ENCODE measurements around the gene OR8I2. TPM values are rescaled to one million over a fixed set of nuclear protein-coding genes. Genes with fewer than 3 reads are reported as not detected.
"Not testable (repeated sequence)": the region's sequence is repeated elsewhere in the genome, so short reads cannot be mapped to it uniquely, and the experiment has no call there.

OR8I2 gene
- not detected in 2 replicates for total RNA-seq (2014; rRNA removed; shearing (Covaris generic); ENCODE audit: low replicate concordance)

DNA sequence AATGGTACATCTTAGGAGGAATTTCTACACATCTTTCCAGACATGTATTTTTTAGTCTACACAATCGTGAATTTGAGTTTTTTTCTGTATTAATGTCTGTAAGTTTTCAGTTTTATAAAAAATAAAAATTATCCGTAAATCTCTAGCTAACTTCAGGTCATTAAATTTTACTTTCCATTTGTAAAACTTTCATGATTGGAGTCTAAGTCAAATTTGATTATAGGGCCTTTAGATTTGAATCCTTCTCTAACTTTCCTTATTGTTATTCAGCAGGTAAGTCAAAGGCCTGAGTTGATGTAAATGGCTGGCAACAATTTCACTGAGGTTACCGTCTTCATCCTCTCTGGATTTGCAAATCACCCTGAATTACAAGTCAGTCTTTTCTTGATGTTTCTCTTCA lies at the start of gene OR8I2:
Gene OR8I2 (plus strand): TSS at position 301 of the 400 bp plus-strand sequence. CDS start 0 bp downstream, at position 301.
- no peaks in the 10 kb centered on the region for H3K36me3 ChIP-seq
- no peak within 1 kb of the TSS for H3K4me3 ChIP-seq
- no peaks in the 10 kb centered on the region for H3K27me3 ChIP-seq
- H3K9me3 ChIP-seq: no peaks in the 10 kb centered on the region
- no peak for DNase-seq

DNA sequence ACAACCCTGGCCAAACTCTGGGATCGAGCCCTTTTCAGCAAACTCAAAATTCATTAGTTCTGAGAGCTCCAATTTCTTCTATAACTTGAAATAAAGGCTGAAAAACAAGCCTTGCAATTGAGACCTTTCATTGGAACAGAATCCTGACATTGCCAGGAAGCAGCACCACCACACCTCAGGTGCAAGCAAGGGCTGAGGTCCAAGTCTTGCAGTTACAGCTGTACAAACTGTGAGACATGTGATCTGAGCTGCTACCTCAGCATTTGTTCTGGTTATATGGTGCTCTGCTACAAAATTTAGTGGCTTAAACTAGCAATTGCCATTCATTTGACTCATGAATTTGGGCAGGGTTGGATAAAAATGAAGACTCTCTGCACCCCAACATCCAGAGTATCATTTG lies 47.6 kb upstream of the OR8I2 start:
- DNase-seq: no peak
- H3K27me3 ChIP-seq: no peaks in the 10 kb centered on the region
- H3K36me3 ChIP-seq: no peaks in the 10 kb centered on the region
- H3K4me3 ChIP-seq: no peak overlapping the region
- H3K9me3 ChIP-seq: no peaks in the 10 kb centered on the region

DNA sequence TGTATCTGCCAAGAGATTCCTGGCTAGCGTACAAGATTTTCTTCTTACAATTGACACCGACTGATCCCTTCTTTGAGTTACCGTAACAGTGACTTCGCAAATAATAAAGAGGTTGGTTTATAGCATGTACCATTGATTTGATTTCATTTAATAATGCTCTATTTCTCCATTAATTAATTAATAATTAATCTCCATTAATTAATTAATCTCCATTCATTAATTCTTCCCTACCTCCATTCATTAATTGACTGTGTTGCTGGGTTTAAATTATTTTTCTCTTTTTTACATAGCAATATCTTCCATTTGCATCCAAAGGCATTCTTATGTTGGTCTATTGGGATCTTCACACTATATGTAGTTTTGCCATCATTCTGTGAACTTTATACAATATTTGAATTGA lies 44.6 kb upstream of the OR8I2 start:
- H3K4me3 ChIP-seq: no peak overlapping the region

DNA sequence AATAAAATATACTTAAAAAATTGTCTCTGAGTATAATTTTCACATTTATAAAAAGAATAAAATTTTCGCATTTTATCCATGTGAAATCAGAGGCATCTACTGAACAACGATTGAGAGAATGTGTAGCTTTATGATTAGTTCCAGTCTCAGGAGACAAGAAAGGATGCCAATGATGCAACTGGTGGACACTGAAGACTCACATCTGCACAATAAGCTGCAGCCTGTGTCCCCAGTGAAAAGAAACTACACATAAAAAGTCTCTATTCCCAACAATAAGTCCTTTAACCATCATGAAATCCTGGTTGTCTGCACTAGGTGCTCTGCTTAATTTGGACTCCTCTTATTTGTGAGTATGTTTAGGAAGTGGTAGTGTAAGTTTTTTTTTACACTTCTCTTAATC lies 43.6 kb upstream of the OR8I2 start:
- no peaks in the 10 kb centered on the region for H3K9me3 ChIP-seq
- no peaks in the 10 kb centered on the region for H3K36me3 ChIP-seq
- no peak overlapping the region for H3K4me3 ChIP-seq
- no peak for DNase-seq
- H3K27me3 ChIP-seq: no peaks in the 10 kb centered on the region

More for the DNA sequence above, 44.6 kb upstream of the OR8I2 start:
- no peaks in the 10 kb centered on the region for H3K36me3 ChIP-seq
- no peaks in the 10 kb centered on the region for H3K27me3 ChIP-seq
- no peak for DNase-seq
- H3K9me3 ChIP-seq: no peaks in the 10 kb centered on the region

DNA sequence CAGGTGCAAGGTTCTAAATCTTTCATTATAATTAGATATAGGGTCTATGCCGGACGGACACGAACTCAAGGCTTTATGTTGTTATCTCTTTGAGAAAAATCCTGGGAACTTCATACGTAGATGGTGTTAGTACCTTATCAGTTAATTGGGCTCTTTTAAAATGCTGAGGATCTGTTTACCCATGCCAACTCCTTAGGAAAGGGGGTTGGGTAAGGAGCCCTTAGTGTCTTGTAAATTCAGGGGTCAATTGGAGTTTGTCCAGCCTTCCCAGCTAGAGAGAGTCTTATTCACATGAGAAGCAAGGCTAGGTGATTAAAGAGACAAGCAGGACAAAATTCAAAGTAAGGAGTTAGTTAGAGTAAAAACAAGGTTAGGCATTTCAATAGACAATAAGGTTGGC lies 36.7 kb upstream of the OR8I2 start:
- not testable (repeated sequence) for H3K9me3 ChIP-seq, DNase-seq, H3K4me3 ChIP-seq, H3K27me3 ChIP-seq, H3K36me3 ChIP-seq

DNA sequence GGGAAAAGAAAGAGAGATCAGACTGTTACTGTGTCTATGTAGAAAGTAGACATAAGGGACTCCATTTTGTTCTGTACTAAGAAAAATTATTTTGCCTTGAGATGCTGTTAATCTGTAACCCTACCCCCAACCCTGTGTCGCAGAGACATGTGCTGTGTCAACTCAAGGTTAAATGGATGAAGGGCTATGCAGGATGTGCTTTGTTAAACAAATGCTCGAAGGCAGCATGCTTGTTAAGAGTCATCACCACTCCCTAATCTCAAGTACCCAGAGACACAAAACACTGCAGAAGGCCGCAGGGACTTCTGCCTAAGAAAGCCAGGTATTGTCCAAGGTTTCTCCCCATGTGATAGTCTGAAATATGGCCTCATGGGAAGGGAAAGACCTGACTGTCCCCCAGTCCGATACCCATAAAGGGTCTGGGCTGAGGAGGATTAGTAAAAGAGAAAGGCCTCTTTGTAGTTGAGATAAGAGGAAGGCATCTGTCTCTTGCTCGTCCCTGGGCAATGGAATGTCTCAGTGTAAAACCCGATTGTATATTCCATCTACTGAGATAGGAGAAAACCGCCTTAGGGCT lies 35.4 kb upstream of the OR8I2 start:
- not testable (repeated sequence) for H3K9me3 ChIP-seq, DNase-seq, H3K27me3 ChIP-seq, H3K36me3 ChIP-seq, H3K4me3 ChIP-seq

DNA sequence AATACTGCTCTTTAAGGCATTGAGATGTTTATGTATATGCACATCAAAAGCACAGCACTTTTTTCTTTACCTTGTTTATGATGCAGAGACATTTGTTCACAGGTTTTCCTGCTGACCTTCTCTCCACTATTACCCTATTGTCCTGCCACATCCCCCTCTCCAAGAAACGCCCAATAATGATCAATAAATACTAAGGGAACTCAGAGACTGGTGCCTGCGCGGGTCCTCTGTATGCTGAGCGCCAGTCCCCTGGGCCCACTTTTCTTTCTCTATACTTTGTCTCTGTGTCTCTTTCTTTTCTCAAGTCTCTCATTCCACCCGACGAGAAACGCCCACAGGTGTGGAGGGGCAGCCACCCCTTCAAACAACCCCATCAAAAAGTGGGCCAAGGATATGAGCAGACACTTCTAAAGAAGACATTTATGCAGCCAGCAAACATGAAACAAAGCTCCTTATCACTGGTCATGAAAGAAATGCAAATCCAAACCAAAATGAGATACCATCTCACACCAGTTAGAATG lies 34.8 kb upstream of the OR8I2 start:
- not testable (repeated sequence) for H3K4me3 ChIP-seq, H3K27me3 ChIP-seq, DNase-seq, H3K36me3 ChIP-seq, H3K9me3 ChIP-seq

DNA sequence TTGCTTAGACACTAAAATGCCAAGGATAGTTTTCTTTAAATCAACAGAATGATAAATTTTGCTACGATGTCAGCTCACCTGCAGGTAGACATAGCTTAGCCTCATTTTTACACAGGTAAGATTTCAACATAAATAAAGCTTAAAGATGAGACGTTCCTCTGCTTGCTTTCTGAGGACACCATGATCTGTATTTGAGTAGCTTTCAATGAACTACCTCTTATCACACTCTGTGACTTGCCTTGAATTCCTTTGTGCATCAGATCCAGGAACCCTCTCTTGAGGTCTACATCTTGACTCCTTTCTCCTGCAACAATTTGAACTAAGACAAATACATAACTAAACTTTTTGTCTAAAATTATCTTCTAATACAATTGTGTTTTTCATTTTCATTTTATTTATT lies 26.1 kb upstream of the OR8I2 start:
- no peak overlapping the region for H3K4me3 ChIP-seq
- H3K9me3 ChIP-seq: no peaks in the 10 kb centered on the region
- no peaks in the 10 kb centered on the region for H3K36me3 ChIP-seq
- no peak for DNase-seq
- H3K27me3 ChIP-seq: no peaks in the 10 kb centered on the region

DNA sequence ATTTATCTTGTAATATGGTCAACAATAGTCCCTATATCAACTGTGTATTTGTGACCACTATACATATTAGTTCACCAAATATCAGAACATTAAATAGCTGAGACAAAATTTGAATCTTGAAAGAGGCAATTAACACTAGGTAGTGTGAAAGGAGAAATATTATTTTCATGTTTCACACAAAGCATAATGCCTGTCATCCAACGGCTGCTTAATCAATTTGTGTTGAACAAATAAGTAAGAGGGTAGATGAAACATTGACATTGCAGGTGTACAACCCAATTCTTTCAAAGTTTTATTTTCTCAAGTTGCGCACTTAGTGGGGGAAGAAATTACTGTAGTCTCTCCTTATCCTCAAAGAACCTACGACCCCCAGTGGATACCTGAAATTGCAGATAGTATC lies 3.4 kb upstream of the OR8I2 start:
- H3K4me3 ChIP-seq: no peak overlapping the region
- no peaks in the 10 kb centered on the region for H3K36me3 ChIP-seq
- H3K27me3 ChIP-seq: no peaks in the 10 kb centered on the region
- no peak for DNase-seq
- no peaks in the 10 kb centered on the region for H3K9me3 ChIP-seq

DNA sequence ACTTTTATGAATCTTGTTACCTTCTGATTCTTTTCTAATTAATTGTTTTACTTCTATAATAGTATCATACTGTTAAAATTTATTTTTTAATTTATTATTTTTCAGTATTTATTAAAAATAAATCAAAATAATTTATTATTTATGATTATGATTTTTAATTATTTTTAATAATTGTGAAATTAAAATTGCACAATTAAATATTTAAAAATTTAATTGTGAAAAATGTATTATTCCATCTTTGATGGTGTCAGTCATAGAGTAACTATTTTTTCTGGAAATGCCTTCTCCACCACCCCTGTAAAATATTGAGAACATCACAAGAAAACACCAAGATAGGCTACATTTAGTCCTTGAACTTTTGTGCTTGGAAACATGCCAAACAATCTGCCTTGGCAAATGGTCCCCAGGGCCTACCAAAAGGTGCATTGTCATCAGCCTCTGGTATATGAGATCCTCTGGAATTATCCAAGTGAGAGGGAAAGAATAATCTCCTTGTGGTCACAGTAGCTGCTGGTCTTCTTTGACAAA lies 10.2 kb downstream of the OR8I2 start, which contains the start of gene OR8H2:
Gene OR8H2 (plus strand): TSS at position 478 of the 528 bp plus-strand sequence. CDS start 1,356 bp downstream, outside the sequence.
- Histone ChIP-seq H3K9me3 (no peaks in the 10 kb centered on the region), H3K36me3 (no peaks in the 10 kb centered on the region), H3K27me3 (no peaks in the 10 kb centered on the region), H3K4me3 (no peak within 1 kb of the TSS)
- no peak for DNase-seq

DNA sequence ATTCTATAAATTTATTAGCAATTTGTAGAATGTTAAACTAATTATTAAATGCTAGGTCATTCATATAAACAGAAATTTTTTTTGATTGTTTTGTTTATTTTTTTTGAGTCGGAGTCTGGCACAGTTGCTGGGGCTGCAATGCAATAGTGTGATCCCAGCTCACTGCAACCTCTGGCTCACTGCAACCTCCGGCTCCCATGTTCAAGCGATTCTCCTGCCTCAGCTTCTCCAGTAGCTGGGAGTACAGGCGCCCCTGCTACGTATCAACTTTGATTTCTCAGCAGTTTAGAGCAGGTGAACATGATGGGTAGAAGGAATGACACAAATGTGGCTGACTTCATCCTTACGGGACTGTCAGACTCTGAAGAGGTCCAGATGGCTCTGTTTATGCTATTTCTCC lies 29.0 kb downstream of the OR8I2 start, which contains the start of gene OR8H3:
Gene OR8H3 (plus strand): TSS at position 301 of the 400 bp plus-strand sequence. CDS start 0 bp downstream, at position 301.
- no peaks in the 10 kb centered on the region for H3K27me3 ChIP-seq
- H3K4me3 ChIP-seq: no peak within 1 kb of the TSS
- no peak for DNase-seq
- no peaks in the 10 kb centered on the region for H3K36me3 ChIP-seq
- H3K9me3 ChIP-seq: no peaks in the 10 kb centered on the region

DNA sequence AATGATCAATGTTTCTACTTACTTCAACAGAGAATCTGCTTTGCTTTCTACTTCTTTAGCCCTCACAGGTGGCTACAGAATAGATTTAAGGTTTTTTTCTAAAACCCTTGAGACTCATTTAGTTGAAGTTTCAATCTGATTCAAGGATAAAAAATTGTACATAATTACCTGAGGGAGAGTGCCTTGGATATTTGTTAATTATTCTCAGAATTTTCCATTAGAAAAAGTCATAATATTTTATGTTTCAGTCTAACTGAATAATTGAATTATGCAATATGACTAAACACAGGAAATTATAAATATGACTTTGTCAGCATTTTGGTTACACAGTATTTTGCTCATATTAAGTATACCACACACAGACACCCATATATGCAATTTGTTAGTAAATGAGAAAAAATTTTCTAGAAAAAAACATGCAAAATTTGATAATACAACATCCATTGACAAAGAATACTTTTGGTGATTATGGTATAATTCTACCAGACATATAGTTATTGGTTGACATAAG lies 47.1 kb downstream of the OR8I2 start, which contains the start of gene OR8J3:
Gene OR8J3 (minus strand): TSS at position 51 of the 511 bp plus-strand sequence. CDS start 2,483 bp downstream, outside the sequence.
- no peaks in the 10 kb centered on the region for H3K36me3 ChIP-seq
- no peaks in the 10 kb centered on the region for H3K27me3 ChIP-seq
- H3K9me3 ChIP-seq: no peaks in the 10 kb centered on the region
- no peak for DNase-seq
- H3K4me3 ChIP-seq: no peak within 1 kb of the TSS

DNA sequence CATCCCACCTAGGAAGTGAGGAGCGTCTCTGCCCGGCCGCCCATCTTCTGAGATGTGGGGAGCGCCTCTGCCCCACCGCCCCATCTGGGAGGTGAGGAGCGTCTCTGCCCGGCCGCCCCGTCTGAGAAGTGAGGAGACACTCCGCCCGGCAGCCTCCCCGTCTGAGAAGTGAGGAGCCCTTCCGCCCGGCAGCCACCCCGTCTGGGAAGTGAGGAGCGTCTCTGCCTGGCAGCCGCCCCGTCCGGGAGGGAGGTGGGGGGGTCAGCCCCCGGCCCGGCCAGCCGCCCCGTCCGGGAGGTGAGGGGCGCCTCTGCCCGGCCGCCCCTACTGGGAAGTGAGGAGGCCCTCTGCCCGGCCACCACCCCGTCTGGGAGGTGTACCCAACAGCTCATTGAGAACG lies 50.6 kb downstream of the OR8I2 start:
- not testable (repeated sequence) for DNase-seq, H3K9me3 ChIP-seq, H3K4me3 ChIP-seq, H3K27me3 ChIP-seq, H3K36me3 ChIP-seq

Other genes starting within 250 kb of the OR8I2 start
- not detected in 2 replicates for gene TRIM51, start 210.0 kb upstream of the OR8I2 start, total RNA-seq (2014; rRNA removed; shearing (Covaris generic); ENCODE audit: low replicate concordance)
- gene OR5W2, start 178.7 kb upstream of the OR8I2 start, total RNA-seq (2014; rRNA removed; shearing (Covaris generic); ENCODE audit: low replicate concordance): not detected in 2 replicates
- not detected in 2 replicates for gene OR5I1, start 156.9 kb upstream of the OR8I2 start, total RNA-seq (2014; rRNA removed; shearing (Covaris generic); ENCODE audit: low replicate concordance)
- gene OR10AG1, start 123.4 kb upstream of the OR8I2 start, total RNA-seq (2014; rRNA removed; shearing (Covaris generic); ENCODE audit: low replicate concordance): not detected in 2 replicates
- gene OR5F1, start 98.7 kb upstream of the OR8I2 start, total RNA-seq (2014; rRNA removed; shearing (Covaris generic); ENCODE audit: low replicate concordance): not detected in 2 replicates
- not detected in 2 replicates for gene OR5AS1, start 65.7 kb upstream of the OR8I2 start, total RNA-seq (2014; rRNA removed; shearing (Covaris generic); ENCODE audit: low replicate concordance)
- gene OR8H2, start 10.4 kb downstream of the OR8I2 start, total RNA-seq (2014; rRNA removed; shearing (Covaris generic); ENCODE audit: low replicate concordance): not detected in 2 replicates
- not detected in 2 replicates for gene OR8H3, start 29.1 kb downstream of the OR8I2 start, total RNA-seq (2014; rRNA removed; shearing (Covaris generic); ENCODE audit: low replicate concordance)
- gene OR8J3, start 46.9 kb downstream of the OR8I2 start, total RNA-seq (2014; rRNA removed; shearing (Covaris generic); ENCODE audit: low replicate concordance): not detected in 2 replicates
- not detected in 2 replicates for gene OR8K5, start 67.0 kb downstream of the OR8I2 start, total RNA-seq (2014; rRNA removed; shearing (Covaris generic); ENCODE audit: low replicate concordance)
- not detected in 2 replicates for gene OR5J2, start 83.3 kb downstream of the OR8I2 start, total RNA-seq (2014; rRNA removed; shearing (Covaris generic); ENCODE audit: low replicate concordance)
- gene OR5T2, start 140.9 kb downstream of the OR8I2 start, total RNA-seq (2014; rRNA removed; shearing (Covaris generic); ENCODE audit: low replicate concordance): not detected in 2 replicates
- gene OR5T3, start 158.9 kb downstream of the OR8I2 start, total RNA-seq (2014; rRNA removed; shearing (Covaris generic); ENCODE audit: low replicate concordance): not detected in 2 replicates
- not detected in 2 replicates for gene OR5T1, start 180.8 kb downstream of the OR8I2 start, total RNA-seq (2014; rRNA removed; shearing (Covaris generic); ENCODE audit: low replicate concordance)
- not detected in 2 replicates for gene OR8H1, start 198.9 kb downstream of the OR8I2 start, total RNA-seq (2014; rRNA removed; shearing (Covaris generic); ENCODE audit: low replicate concordance)
- not detected in 2 replicates for gene OR8K3, start 221.8 kb downstream of the OR8I2 start, total RNA-seq (2014; rRNA removed; shearing (Covaris generic); ENCODE audit: low replicate concordance)

Measured in MG63 (cell line).